Measurements from ENCODE around the gene NSD1.

NSD1 gene

GRCh38 chr5:177306674-177307543 is 173.3 kb downstream of the NSD1 start:
- Histone ChIP-seq H3K4me3 (ENCODE audit: low read depth, low read length) (no peak overlapping the region), H3K9me3 (ENCODE audit: severe bottlenecking) (no peaks in the 10 kb centered on the region), H3K36me3 (peaks cover 23% of the 10 kb centered on the region), H3K27ac (no peak overlapping the region), H3K27me3 (ENCODE audit: insufficient read depth, low read depth, severe bottlenecking) (no peaks in the 10 kb centered on the region)
- no peak for DNase-seq
- no peak for TF ChIP-seq CTCF (IDR thresholded peaks at IDR 0.05; ENCODE audit: low read depth, low read length)

GRCh38 chr5:177307544-177308363 is 174.2 kb downstream of the NSD1 start:
- Histone ChIP-seq H3K9me3 (ENCODE audit: severe bottlenecking) (no peaks in the 10 kb centered on the region), H3K27ac (no peak overlapping the region), H3K27me3 (ENCODE audit: insufficient read depth, low read depth, severe bottlenecking) (no peaks in the 10 kb centered on the region), H3K36me3 (peaks cover 23% of the 10 kb centered on the region), H3K4me3 (ENCODE audit: low read depth, low read length) (no peak overlapping the region)
- TF ChIP-seq CTCF (IDR thresholded peaks at IDR 0.05; ENCODE audit: low read depth, low read length) = no peak
- no peak for DNase-seq

- DNase-seq = no peak
- TF ChIP-seq CTCF (IDR thresholded peaks at IDR 0.05; ENCODE audit: low read depth, low read length) = no peak
- no peaks in the 10 kb centered on the region for H3K9me3 ChIP-seq (ENCODE audit: severe bottlenecking)
- no peak overlapping the region for H3K27ac ChIP-seq
- peaks cover 23% of the 10 kb centered on the region for H3K36me3 ChIP-seq
- no peak overlapping the region for H3K4me3 ChIP-seq (ENCODE audit: low read depth, low read length)
- H3K27me3 ChIP-seq (ENCODE audit: insufficient read depth, low read depth, severe bottlenecking) = no peaks in the 10 kb centered on the region
Measured at GRCh38 chr5:177308740-177309139, 175.2 kb downstream of the NSD1 start.

- Histone ChIP-seq H3K27ac (no peak overlapping the region), H3K36me3 (peaks cover 23% of the 10 kb centered on the region), H3K27me3 (ENCODE audit: insufficient read depth, low read depth, severe bottlenecking) (no peaks in the 10 kb centered on the region), H3K4me3 (ENCODE audit: low read depth, low read length) (no peak overlapping the region), H3K9me3 (ENCODE audit: severe bottlenecking) (no peaks in the 10 kb centered on the region)
- TF ChIP-seq CTCF (IDR thresholded peaks at IDR 0.05; ENCODE audit: low read depth, low read length) = peak; percentile 77
- peak; percentile 72 for DNase-seq
Measured at GRCh38 chr5:177309351-177310191, 176.0 kb downstream of the NSD1 start.

GRCh38 chr5:177310332-177310731 is 176.8 kb downstream of the NSD1 start:
- no peaks in the 10 kb centered on the region for H3K9me3 ChIP-seq (ENCODE audit: severe bottlenecking)
- H3K27ac ChIP-seq = no peak overlapping the region
- no peak for DNase-seq
- TF ChIP-seq CTCF (IDR thresholded peaks at IDR 0.05; ENCODE audit: low read depth, low read length) = no peak
- no peaks in the 10 kb centered on the region for H3K27me3 ChIP-seq (ENCODE audit: insufficient read depth, low read depth, severe bottlenecking)
- H3K4me3 ChIP-seq (ENCODE audit: low read depth, low read length) = no peak overlapping the region
- peaks cover 21% of the 10 kb centered on the region for H3K36me3 ChIP-seq

Measured in WERI-Rb-1 (cell line).